Stimulated activated CD4-positive, alpha-beta T cell treated with anti-CD3 and anti-CD28 coated beads, TNF-alpha, amount 100 ng/mL, for 4 hours (primary cell): Measurements from ENCODE around the gene SUCO.
A peak's percentile ranks its signal among the peaks of the same experiment; 100 is the strongest.

Experiments
- DNase-seq, 3 experiments: peaks; one replicate each; pipeline ENCODE4 v3.0.0-alpha.2; 2020; ENCODE audit warnings: low read depth in 3 of 3

The SUCO gene

DNA sequence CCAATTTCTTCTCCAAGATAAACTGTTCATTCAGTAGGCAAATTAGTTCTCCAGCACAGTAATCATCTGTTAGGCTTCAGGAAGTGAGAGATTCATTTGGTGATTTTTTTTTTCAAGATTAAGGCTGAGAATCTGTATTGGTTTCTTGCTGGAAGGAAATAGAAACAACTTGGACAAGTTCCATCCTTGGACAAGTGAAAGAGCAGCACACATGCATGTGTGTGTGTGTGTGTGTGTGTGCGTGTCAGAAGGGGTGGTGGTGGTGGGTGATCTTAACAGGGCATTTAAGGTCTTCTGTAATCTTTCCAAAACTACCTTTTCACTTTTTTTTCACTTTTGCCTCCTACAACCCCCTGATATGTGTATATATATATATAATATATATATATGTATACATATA lies 15.9 kb upstream of the SUCO start:
- DNase-seq, result no peak

DNA sequence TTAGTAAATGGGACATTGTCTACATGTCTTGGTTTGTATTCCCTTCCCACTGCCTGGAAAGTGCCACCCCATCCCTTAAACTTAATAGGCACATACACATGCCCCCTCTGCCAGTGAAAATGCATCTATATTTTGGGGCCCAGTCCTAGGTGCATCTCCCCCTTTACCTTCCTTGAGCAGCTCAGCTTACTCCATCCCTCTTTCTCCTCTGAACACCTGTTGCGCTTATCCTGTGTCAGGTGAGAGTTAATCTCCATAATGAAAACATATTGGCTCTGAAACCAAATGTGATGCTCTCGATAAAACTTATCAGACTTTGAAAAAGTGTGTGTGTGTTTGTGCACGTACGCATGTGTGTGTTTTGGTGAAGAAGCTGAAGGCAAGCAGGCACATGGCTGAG lies 15.4 kb upstream of the SUCO start:
- DNase-seq, result no peak

DNA sequence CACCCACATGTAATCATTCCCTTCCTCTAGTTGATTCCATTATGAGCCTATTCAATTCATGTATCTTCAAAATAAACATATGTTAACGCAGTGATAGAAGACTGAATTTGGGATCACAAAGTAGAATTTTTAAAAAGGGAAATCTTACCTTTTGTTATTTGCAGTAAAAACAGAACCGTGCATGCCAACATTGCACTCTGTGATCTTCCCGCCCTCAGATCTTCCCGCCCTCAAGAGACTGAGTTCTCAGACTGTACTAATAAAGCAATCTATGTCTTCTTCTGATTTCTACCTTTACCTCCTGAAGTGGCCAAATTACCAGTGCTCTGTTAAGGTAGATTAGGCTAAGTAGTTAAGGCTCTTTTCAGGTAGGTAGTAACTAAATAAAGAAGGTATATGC lies 3.6 kb upstream of the SUCO start:
- DNase-seq, result no peak

GRCh38 chr1:172530000-172530399 lies 3.0 kb upstream of the SUCO start:
- no peak for DNase-seq

GRCh38 chr1:172531412-172532182 lies 1.4 kb upstream of the SUCO start:
- DNase-seq, result no peak

DNA sequence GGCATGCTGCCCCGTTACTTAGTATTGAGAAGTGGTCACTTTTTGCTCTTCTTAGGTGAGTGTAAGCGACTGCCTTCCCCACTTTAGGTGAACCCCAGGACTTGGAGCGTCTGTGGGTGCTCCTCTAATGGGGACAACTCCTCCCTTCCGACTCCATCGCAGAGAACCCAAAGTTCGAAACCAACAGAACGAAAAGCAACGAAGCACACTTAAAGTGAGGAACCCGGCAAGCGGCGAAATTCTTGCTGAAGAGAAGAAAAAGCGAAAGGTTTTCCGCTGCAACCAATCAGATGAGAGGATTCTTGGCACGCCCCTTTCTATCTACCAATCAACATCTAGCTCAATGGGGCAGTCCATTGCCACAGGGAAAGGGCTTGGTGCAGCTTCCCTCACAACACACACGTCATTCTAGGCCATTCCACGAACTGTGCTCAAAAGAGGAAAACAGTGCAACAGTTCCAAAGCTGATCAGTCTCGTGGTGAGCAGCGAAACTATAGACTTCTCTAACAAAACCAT lies 709 bp upstream of the SUCO start:
- DNase-seq, result peak; percentile 48 to 79 (median 73)

DNA sequence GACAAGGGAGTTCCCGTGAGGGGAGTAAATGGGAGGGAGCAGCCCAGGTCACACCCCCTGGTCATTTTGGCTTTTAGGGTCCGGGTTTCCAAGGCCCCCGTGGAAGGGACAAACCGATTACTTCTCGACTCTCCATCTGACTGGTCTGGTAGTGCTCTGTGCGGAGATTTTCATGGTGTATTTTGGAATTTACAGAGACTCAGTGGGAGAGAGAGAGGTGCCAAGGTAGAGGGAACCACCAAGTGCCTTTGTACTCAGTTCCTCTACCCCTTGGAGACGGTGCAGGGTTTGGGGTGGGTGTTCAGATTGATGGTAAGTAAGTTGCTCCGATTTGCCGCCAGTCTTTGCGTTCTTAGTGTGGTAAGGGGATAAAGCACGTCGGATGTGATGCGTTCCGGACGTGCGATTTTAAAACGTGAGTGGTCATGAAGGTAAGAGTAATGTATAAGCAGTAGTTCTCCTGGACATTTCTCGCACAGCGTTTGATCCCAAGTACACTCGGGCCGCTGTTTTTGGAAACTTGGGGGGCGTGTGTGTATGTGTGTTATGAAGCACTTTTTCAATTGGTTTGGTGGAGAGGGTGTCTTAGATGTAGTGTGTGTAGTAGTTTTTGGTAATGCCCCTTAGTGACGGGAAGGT lies 682 bp downstream of the SUCO start:
- peak; percentile 2 to 10 (median 2) for DNase-seq

- DNase-seq, result no peak
These were observed 3.3 kb downstream of the SUCO start for GRCh38 chr1:172536256-172536655.

GRCh38 chr1:172537366-172537765 lies 4.4 kb downstream of the SUCO start:
- no peak for DNase-seq

GRCh38 chr1:172537827-172538391 lies 5.0 kb downstream of the SUCO start:
- no peak for DNase-seq

DNA sequence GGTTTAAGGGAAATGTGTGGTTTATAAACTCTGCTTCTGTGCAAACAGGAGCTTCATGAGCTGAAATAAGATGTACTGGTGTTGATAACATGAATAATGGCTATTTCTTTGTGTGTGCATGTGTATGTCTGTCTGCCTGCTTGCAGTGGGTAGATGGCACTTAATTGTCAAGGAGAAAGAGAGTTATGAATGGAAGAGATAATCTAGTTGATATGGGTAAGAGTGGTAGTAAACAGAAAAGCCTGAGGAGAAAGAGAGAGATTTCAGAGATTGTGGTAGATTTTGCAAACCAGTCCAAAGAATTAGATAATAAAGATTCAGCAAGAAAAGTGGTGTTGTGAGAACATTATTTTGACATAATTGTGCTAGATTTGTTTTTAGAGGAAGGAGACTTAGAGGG lies 7.7 kb downstream of the SUCO start:
- no peak for DNase-seq

- DNase-seq, result no peak
These were observed 11.6 kb downstream of the SUCO start for GRCh38 chr1:172544481-172545104.

- no peak for DNase-seq
These were observed 12.6 kb downstream of the SUCO start for GRCh38 chr1:172545396-172546004.

- no peak for DNase-seq
These were observed 14.1 kb downstream of the SUCO start for GRCh38 chr1:172547071-172547470.

GRCh38 chr1:172549621-172550280 lies 16.8 kb downstream of the SUCO start:
- no peak for DNase-seq

GRCh38 chr1:172551279-172551678 lies 18.3 kb downstream of the SUCO start:
- no peak for DNase-seq

DNA sequence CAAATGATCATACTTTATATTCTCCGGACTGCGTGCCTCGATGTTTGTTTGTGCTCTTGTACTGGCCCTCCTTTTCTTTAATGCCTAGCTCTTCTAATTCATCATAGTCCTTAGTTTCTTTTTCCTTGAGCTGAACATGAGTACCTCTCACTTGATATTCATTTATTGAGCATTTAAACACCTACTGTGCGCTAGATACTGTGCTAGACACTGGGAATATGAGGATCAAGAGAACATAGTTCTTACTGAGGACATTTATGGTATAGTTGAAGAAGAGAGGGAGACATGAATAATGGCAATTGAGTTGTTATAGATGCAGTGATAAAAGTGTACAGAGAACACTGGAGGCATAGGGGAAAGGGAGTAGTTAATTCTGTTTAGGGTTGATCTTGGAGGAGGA lies 22.0 kb downstream of the SUCO start:
- no peak for DNase-seq

GRCh38 chr1:172556461-172556860 lies 23.5 kb downstream of the SUCO start:
- no peak for DNase-seq

DNA sequence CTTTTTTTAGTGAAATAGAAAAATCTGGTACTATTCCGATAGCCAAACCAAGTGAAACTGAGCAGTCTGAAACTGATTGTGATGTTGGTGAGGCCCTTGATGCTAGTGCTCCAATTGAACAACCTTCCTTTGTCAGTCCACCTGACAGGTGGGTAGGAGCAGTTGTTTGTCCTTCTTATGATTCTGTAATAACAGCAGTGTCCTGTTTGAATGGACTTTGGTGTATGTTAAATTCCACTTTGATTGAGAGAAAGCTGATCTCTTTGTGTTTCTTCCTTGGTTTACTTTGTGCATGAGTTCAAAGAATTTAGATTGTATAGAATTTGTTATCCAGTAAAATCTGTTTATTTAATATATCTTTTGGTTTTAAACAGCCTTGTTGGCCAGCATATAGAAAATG lies 24.3 kb downstream of the SUCO start:
- DNase-seq, result no peak

DNA sequence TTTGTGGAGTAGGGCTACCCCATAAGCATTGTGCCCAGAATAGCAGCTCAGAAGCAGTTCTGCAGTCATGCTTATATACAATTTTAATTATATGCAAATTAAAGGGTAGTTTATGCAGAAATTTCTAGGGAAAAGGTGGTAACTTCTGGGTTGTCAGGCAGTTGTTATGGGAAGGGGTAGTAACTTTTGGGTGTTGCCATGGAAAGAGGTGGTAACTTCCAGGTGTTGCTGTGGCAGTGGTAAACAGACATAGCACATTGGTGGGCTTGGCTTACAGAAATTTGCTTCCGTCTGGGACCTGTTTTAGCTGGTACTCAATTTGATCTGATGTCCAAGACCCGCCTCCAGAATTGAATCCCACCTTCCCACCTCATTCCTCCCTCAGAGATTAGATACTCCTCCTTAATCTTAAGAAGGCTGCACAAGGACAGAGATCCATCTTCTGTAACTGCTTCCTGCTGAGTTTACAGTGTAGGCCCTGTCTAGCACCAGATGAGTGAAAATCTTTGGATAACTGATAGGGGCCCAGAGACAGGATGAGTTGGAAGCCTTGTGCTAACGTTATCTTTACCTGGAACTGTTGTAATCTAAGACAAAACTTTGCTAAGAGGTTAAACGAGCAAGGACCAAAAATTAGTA lies 26.7 kb downstream of the SUCO start:
- DNase-seq, result no peak

GRCh38 chr1:172561252-172561651 lies 28.3 kb downstream of the SUCO start:
- no peak for DNase-seq
